GM18520 (cell line): Measurements from ENCODE around the gene SRC.

Experiments
- ATAC-seq: cut with Tn5 transposase; IDR thresholded peaks from one replicate; pipeline ENCODE4 v1.9.1; 2021; ENCODE audit not compliant: unreplicated experiment

Gene SRC

GRCh38 chr20:37380864-37381579, 35.1 kb downstream of the SRC start:
- no peak for ATAC-seq

DNA sequence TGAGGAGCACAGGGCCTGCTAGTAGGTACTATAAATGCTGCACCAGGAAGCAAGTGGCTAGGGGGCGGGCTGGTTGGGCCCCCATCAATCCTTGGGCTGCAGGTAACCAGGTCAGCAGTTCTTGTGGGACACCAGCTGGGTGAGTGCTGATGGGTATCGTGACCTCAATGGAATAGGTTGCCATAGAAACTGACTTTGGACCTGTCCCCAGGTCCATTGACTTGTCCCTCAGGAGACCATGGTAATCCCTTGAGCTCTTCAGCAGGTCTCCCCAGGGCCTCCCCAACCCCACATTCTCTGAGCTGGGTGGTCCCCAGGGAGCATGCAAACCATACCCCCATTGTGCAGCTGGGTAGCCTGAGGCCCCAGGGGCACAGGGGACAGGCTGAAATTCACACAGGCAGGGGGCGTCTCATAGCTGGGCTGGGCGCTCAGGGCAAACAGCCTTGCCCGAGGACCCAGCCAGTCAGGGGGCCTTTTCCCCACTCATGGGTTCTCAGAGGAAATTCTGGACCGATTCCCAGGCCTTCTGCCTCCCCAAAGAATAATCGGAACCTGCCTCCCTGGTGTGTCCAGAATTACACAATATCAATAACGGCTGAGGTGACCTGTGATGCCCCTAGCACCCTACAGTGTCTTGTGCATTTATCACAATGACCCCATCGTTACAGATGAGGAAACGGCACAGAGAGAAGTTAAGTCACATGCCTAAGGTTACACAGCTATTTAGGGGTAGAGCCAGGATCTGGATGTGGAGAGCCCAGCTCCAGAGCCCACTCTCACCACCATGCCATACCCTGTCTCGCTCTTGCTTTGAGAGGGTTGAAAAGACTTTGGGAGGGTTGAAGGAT, 35.9 kb downstream of the SRC start:
- no peak for ATAC-seq

- no peak for ATAC-seq
Measured at GRCh38 chr20:37382482-37383120, 36.7 kb downstream of the SRC start.

GRCh38 chr20:37383229-37383989, 37.5 kb downstream of the SRC start:
- ATAC-seq: no peak

GRCh38 chr20:37384683-37385174, 38.8 kb downstream of the SRC start:
- ATAC-seq: no peak

DNA sequence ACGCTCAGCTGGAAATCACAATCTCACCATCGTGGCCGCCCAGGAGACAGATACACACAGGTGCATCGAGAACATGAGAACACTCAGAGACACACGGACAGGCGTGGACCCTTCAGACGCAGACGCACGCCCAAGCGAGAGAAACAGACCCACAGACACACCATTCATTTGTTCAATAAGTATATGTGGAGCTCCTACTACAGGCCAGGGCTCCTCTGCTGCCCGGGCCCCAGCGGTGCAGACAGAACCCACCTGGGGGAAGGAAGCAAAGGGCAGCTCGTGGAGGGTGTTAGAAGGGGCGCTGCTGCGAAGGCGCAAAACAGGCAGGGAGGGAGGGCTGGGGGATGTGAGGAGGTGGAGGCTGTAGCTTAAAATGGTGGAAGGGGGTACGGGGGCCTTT, 39.2 kb downstream of the SRC start:
- no peak for ATAC-seq

GRCh38 chr20:37385659-37386504, 39.9 kb downstream of the SRC start:
- ATAC-seq: no peak

GRCh38 chr20:37386505-37387251, 40.7 kb downstream of the SRC start:
- ATAC-seq: no peak

DNA sequence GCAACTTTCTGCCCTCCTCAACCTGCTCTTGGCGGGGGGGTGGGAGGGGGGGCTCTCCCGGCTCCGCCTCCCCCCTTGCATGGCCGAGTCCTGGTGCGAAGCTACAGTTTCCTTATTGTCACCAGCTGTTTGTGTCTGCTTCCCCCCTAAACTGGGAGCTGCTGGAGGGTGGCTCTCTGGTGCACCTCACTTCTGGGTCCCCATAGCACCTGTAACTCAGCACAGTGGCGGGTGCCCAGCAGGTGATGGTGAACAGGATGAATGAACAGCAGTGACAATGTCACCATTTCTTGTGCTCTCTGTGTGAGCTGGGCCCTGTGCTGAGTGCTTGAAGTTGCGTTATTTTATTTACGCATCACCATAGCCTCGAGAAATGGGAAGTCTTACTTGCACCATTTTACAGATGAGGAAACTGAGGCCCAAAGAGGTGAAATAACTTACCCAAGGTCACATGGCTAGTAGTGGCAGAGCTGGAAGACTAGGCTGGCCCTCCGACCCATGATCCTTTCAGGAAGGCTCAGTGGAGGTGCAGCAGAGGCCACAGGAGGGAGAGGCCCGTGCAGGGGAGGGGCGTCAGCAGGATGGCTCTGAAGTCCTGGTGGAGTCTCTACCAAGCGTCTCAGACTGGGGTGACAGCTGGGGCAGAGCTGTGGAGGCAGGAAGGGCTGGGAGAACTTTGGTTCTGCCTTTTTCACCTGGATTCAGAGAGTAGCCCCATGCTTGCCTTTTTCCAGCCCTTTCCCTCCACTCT, 41.8 kb downstream of the SRC start:
- no peak for ATAC-seq

DNA sequence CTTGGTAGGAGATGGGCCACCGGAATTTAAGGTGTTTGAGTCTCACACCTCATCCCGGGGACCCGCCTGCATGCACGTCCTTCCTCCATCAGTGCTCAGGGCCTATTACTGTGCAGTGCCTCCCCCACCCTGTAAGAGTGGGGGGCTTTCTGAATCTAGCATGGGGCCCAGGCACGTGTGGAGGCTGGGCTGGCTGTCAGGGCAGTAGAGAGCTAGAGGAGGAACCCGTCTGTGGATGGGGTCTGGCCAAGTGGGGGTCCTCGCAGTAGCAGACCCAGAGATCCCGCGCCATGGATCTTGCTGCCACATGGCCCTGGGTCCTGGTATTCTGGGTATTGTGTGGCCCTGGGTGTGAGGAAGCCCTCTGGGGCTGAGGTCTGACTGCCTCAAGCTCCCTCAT, 42.9 kb downstream of the SRC start:
- no peak for ATAC-seq

DNA sequence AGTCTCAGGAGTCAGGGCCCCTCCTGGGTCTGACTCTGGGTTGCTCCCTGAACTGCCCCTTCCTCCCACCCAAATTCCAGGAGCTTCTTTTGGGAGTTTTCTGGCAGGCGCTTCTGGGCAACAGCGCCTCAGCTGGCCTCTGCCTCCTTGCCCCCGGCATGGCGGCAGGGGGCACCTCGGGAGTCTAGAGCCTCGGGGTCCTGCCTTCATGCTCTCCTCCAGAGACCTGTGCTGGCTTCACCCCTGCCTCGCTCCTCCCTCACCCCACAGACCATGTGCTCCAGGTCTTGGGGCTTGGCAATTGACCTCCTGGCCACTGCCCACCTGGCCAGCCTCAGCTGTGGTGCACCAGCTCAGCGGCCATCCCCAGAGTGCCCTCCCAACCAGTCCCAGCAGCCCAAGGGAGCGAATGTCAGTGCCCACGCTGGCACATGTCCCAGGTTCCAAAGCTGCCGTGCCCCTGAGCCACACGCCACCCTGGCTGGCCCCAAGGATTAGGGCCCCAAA, 43.4 kb downstream of the SRC start:
- no peak for ATAC-seq

DNA sequence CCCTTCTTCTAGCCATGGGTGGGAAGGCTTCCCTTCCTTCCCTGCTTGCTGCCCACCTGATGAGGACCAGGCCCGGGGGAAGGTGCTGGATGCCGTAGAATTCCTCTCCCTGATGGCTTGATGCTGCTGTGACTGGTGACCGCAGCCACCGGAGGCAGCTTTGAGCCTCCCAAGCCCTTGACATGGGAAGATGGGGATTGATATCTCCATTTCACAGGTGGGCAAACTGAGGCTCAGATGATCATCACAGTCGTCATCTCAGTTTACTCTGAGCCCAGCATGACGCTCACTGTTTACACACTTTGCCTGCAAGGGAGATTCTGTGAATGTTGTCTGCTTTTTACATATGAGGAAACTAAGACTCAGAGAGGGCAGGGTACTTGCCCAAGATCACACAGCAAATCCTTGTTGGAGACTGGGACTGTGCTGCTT, 43.9 kb downstream of the SRC start:
- no peak for ATAC-seq

GRCh38 chr20:37390503-37390890, 44.6 kb downstream of the SRC start:
- ATAC-seq: no peak

GRCh38 chr20:37390891-37391525, 45.1 kb downstream of the SRC start:
- no peak for ATAC-seq

DNA sequence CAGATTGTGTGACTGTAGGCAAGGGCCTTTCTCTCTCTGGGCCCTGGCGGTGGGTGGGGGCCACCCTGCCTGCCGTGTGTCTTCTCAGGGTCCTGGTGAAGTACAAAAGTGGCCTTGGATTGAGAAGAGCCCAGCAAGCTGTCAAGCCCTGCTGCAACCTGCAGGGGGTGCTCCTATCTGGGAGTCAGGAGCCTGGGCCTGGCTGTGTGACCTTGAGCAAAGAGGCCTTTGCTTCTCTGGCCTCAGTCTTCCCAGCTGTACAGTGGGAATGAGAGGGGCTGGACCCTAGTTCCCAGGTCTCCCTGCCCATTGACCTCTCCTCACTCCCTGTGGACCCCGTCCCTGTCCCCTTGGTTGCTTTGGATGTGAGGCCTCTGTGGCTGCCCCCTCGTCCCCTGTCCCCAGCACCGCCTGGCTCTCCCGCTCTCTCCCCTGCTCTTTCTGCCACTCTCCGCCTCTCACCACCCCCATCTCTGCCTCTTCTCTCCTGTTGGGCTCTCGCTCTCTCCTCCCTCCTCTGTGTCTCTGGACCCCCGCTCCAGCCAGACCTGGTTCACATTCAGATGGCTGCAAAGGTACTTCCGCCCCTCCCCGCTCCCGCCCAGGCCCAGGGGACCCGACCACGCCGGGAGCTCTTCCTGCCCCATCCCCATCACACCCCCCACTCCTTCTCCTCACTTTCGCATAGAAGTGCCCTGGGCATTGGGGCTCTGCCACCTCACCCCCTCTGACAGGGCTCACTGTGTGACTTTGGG, 46.7 kb downstream of the SRC start:
- no peak for ATAC-seq

DNA sequence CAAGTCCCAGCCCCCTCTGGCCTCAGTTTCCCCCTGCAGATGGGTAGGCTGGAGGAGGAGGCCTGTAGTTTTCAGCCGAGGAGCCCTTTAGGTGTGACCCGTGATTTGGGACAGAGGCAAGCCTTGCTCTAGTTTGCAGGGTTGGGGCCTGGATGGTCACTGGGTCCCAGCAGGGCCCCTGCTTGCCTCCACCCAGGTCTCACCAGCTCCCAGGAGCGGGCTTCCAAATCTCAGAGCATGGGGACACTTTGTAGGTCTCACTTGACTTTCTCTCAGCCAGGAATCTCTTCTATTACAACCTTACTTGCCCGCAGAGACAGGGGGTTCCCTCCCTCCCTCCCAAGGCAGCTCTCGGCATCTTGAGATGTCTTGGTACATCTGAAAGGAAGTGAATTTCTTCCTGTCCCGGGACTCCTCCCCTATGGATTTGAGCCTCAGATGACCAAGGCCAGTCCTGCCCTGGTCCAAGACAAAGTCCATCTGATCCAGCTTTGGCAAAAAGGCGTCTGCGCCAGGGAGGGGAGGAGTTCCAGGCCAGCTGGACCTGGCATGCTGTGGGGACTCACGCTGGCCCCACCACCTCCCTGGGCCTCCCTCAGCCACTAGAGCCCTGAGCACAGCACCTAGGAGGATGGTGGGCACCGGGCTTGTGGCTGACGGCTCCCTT, 47.4 kb downstream of the SRC start:
- no peak for ATAC-seq
